Measurements from ENCODE around the gene PHOSPHO2.

PHOSPHO2 gene

DNA sequence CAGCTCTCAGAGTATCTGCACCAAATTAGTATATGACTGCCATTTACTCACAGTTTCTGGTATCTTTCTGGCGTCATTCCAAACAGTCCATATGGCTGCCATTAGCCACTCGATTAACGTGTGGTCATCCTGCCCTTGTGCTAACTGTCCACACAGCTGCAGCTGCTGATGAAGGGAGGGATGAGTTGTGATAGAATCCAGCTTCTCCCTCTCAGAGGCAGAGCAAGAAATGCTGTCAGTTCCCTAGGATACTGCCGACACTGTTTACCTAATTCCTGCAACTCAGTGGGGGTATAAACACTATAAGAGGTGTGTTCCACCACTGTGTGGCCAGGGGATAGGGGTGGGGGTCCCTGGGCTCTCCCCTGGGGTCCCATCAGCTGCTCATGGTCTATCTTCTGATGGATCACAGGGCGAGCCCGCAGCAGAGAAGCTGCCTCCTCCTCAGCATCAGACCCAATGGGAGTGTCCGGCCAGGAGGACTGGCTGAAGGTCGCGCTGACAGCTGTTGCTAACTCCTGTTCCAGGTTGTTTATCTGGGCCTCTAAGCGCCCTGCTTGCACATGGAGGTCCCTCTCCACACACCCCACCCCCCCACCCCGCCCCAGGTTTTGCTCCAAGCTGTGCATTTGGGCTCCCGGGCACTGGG lies 22.1 kb downstream of the PHOSPHO2 start:
- no peak for DNase-seq

DNA sequence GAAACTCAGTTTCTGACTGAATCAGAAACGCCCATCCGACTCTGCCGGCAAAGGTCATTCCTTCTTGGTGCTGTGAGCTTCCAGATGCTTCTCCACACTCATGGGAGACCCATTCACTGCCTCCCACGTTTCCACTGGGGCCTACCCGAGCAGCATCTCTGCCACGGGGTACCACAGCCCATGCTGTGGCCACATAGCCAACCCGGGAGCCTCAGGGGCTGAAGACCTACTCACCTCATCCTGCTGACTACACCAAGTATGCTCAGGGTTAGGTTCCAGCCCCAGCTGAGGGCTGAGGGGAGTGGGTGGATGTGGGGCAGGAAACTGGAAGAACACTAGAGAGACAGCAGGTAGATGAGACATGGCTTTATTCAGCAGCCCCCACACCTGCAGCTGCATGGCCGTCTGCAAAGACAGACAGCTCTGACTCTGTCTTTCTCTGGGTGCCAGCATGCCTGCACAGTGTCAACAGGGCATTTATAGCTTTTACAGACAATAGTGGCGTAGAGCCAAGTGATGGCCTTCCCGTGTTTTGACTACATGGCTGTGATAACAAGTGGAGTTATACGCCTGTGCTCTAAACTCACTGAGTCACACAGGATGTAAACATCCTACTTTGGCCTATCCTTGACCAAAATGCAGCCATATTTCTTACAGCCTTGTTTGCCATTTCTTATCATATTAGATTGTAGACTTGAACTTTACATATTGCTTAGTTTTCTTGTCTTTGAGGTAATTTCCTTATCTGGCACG lies 22.8 kb downstream of the PHOSPHO2 start:
- peak in 4 of 56 donors; percentile 4 to 34 (median 20) for DNase-seq

DNA sequence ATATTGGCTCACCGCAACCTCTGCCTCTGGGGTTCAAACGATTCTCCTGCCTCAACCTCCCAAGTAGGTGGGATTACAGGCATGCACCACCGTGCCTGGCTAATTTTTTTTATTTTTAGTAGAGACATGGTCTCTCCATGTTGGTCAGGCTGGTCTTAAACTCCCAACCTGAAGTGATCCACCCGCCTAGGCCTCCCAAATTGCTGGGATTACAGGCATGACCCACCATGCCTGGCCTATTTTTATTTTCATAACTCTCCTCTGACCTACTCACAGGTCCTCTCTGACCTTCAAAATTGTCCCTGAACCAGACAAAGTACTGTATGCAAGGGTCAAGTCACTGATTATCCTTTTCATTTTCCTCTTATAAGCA lies 23.4 kb downstream of the PHOSPHO2 start:
- DNase-seq = no peak

DNA sequence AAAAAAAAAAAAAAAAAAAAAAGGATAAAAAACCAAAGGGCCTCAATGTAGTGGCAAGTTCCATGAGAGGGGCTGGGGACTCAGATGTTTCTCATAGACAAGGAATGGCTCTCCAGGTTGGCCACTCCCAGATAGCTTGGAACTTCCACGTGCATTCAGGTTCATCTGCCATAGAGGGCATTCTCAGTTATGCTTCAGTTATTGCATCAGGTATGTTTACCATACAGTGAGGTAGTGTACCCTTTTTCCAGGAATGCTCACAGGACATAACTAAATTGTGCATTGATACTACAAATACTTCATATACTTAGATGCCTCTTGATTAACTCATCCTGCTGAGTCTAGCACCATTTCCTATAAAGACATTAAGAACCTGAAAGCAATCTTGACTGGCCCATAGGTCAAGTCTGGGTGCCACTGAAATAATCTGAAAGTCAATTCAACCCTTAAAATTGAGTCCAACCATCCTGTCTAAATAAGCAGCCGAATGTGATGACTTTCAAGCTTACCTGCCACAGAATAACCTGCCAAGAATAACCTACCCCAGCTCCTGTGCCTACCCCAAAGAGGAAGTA lies 24.7 kb downstream of the PHOSPHO2 start:
- no peak for DNase-seq

DNA sequence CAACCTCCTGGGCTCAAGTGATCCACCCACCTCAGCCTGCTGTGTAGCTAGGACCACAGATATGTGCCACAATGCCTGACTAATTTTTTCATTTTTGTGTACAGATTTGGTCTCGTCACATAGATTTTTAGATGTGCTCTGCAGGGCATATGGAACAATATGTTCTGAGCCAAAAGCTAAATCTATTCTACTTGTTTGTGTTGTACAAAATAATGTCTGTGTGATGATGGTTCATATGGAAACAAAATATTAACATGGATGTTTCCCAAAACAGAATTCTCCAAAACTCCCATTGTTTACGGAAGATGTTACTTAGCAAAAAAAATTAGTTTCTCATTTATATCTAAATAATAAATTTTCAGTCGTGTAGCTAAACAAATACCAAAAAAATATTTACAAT lies 26.7 kb downstream of the PHOSPHO2 start:
- no peak for DNase-seq

DNA sequence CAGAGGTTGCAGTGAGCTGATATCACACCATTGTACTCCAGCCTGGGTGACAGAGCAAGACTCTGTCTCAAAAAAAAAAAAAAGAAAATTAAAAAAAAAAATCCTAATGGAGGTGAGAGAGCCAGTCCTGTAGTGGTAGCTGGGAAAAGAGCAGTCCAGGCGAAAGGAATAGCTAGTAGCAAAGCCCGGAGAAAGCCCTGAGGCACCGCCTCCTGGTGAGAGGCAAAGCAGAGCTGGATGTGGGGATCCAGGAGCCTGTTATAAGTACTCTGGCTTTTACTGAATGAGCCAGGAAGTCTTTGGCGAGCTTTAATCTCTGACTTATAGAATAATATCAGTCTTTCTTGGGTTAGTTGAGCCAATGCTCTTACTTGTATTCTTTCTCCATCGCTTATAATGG lies 32.8 kb downstream of the PHOSPHO2 start:
- DNase-seq = no peak

DNA sequence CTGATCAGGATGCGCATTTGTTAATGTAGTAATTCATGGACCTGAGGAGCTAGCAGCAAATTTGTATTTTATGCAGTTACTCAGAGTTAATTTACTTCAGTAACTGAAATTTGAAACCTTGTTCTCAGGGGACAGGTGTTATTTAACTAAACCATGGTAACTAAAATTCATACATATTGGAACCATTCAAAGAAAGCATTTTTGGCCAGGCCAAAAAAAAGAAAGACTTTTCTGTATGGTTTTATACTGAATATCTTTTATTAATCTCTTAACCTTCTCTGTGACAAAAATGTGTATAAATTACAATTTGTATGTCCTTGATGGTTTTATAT lies 35.0 kb downstream of the PHOSPHO2 start:
- DNase-seq = no peak

DNA sequence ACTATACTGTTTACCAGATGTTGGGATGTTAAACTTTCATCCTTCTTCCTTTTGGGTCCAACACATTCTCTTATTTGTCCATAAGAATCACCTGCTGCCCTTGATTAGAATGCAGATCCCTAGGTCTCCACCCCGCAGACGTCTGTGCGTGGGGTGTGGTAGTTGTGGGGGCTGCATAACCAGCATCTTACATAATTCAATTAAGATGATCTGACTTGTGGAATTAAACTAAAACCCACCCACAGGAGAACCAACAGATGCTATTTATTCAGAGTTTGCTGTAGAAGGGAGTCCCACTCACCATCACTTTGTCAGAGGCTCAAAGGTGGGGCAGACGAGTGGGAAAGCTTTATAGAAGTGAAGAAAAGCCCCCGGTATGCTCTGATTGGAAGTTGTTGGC lies 37.8 kb downstream of the PHOSPHO2 start:
- no peak for DNase-seq

DNA sequence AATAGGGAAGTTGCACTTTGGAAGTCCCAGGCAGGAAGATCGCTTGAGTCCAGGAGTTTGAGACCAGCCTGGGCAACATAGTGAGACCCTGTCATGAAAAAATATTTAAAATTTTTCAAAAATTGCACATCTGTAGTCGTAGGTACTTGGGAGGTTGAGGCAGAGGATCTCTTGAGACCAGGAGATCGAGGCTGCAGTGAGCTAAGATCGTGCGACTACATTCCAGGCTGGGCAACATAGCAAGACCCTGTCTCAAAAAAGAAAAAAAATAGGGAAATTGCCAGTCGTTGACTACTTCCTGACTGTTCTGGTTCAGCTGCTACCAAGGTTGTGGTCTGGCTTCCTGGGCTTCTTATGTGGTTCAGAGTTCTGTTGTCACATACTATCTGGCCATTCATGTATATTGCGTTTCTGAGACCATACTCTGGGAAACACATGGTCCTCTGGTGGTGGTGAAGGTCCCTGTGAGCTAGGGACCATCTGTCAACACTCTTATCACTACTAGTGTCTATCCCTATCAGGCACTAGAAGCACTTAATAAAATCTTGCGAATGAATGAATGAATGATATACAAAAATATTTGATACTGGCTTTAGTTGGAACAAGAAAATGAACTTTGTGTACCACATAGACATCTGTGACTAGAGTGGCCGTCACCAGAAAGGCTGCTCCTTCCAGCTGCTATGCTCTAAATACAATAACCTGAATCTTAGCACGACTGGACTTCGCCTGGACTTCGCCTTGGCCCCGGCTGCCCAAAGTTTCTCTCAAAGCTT lies 38.5 kb downstream of the PHOSPHO2 start:
- peak in 1 of 56 donors; percentile 38 for DNase-seq

DNA sequence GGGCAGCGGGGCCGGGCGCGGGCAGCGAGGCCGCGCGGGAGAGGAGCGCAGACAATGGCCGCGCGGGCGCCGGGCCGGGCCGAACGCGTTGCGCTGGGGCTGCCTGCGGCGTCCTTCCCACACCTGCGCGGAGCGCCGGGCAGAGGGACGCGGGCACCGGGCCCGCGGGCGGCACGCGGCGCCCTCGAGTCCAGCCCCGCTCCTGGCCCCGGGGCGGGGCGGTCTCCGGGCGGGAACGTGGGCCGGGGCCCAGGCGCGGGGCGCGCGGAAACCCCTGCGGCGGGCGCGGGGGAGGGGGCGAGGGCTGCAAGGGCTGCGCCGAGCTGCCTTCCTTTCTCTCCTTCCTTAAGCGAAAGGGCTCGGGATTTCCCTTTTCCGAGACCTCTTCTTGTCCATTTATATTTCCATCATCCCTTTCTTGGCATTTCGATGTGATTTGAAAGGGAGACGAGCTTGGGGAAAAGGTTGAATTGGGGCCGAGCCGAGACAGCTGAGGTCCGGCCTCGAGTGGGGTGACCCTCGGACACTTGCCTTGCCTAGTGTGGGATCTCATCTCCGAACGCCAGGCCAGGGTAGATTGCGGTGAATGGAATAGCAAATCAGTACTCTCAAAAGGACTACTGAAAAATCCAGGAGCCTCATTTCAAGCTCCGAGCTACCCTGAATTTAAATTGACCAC lies 40.0 kb downstream of the PHOSPHO2 start:
- DNase-seq = peak in 6 of 56 donors; percentile 4 to 57 (median 29)

DNA sequence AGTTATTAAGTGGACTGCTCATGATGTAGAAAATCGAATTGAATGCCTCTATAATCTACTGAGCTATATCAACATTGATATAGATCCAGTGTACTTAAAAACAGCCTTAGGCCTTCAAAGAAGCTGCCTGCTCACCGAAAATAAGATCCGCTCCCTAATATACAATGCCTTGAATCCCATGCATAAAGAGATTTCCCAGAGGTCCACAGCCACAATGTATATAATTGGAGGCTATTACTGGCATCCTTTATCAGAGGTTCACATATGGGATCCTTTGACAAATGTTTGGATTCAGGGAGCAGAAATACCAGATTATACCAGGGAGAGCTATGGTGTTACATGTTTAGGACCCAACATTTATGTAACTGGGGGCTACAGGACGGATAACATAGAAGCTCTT lies 41.4 kb downstream of the PHOSPHO2 start:
- no peak for DNase-seq

DNA sequence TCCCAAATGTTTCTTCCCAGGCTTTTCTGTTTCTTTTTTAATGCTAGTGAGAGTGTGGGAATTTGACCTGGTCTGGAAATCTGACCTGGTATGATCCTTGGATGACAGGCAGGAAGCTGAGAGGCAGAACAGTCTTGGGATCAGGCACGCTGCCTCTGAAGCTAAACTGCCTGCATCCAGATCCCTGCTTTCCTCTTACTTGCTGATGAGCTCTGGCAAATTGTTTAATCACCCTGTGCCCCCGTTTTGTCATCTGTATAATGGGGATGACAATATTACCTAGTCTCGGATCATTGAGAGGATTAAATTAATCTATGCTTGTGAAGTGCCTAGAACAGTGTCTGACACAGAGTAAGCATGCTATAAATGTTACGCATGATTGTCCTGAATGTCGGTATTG lies 42.6 kb downstream of the PHOSPHO2 start:
- no peak for DNase-seq

DNA sequence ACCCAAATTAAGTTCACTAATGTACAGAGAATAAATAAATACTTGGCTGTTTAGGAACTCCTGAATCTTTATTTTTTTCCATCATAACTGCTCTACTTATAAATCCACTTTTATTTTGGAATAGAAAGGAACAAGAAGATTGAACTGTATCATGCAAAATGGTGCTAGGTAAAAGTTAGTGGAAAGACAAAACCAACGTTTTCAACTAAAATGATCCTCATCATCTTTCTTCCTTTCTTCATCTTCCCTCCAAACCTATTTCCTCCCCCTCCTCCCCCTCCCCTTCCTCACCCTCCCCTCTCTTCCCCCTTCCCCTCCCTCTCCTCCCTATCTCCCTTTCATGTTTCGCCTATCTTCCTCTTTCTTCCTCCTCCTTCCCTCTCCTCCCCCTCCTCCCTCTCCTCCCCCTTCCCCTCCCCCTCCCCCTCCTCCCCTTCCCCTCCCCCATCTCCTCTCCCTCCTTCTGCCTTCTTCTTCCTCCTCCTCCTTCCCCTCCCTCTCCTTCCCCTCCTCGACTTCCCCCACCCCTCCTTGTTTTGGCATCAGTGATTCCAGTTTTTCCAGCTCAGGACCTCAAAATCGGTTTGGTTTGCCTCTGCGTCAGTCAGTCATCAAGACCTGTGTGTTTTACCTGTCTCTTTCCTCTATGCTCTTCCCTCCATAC lies 44.4 kb downstream of the PHOSPHO2 start:
- DNase-seq = no peak

DNA sequence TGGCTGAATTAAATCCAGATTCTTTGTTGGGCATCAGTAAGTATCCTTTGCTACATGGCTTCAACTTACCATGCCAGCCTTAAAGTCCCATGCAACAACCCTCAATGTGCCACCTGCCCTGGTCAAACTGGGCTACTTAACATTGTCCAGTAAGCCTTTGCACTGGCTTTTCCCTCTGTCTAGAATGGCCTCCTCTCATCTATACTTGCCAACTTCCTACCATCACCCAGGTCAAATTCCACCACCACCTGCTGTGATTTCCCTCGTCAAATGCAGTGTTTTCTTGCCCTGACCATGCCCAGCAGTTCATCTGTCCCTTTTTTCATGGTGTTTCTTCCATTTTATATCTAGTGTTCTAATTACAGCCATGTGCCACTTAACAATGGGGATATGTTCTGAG lies 45.1 kb downstream of the PHOSPHO2 start:
- DNase-seq = no peak

DNA sequence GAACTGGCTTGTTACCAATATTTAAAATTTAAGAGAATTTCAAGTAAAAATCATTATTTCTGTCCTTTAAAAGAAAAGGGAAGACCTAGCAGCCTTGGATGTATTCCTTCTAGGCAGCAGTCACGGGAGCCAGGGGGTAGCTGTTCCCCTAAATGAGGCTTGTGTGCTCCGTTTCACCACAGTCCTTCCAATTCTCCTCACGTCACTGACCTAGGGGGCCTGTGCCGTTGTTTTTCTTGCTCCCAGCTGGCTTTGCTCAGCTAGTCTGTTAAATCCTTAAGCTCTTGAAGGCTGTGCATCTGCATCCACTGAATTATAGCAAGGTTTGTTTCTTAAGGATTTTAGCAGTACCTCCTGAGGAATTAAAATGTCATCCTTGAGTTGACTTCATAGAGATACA lies 49.3 kb downstream of the PHOSPHO2 start:
- peak in 24 of 56 donors; percentile 2 to 62 (median 18) for DNase-seq

DNA sequence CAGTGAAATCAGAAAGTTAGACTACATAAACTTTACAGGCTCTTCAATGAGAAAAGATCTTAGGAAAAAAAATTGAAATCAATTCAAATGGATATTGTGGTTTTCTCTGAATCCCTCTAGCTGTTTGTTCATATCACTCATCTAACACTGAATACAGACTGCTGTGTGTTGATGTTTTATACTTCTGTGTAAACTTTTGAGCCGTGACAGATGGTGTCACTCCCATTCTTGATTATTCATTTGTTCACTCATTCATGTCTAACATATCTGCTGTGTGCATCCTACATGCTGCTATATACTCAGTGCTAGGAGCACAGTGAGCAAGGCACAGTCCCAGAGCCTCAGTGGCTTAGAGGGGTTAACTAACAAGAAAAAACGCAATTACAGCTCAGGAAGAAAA lies 52.0 kb downstream of the PHOSPHO2 start:
- DNase-seq = no peak

DNA sequence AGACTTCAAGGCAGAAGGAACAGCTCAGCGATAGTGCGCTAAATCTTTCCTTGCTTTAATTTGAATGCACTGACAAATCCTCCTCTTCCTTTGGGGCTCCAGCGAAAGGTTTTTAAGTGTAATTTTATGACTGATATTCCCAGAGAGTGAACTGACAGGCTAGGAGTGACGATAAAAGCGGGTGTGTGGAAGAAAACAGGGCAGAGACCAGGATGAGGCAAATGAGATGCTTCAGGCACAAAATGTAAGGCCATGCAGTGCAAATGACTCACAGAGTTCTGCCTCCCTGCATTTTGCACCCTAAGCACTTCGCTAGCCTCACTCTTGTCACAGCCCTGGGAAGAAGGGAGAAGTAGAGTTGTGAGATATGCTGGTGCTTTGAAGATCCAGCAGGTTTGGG lies 54.0 kb downstream of the PHOSPHO2 start:
- DNase-seq = peak in 3 of 56 donors; percentile 11 to 19 (median 15)
